Effector CD8-positive, alpha-beta T cell (primary cell): ENCODE data around the gene ICE1.
"Not testable (repeated sequence)": the region's sequence is repeated elsewhere in the genome, so short reads cannot be mapped to it uniquely, and the experiment has no call there.

Experiments
- DNase-seq: peaks from one replicate; lab custom pipeline; 2025; lab: John Stamatoyannopoulos, UW
- total RNA-seq, 4 experiments: gene quantifications; one replicate each; lab custom pipeline; 2026; lab: John Stamatoyannopoulos, UW

The ICE1 gene, protein sequence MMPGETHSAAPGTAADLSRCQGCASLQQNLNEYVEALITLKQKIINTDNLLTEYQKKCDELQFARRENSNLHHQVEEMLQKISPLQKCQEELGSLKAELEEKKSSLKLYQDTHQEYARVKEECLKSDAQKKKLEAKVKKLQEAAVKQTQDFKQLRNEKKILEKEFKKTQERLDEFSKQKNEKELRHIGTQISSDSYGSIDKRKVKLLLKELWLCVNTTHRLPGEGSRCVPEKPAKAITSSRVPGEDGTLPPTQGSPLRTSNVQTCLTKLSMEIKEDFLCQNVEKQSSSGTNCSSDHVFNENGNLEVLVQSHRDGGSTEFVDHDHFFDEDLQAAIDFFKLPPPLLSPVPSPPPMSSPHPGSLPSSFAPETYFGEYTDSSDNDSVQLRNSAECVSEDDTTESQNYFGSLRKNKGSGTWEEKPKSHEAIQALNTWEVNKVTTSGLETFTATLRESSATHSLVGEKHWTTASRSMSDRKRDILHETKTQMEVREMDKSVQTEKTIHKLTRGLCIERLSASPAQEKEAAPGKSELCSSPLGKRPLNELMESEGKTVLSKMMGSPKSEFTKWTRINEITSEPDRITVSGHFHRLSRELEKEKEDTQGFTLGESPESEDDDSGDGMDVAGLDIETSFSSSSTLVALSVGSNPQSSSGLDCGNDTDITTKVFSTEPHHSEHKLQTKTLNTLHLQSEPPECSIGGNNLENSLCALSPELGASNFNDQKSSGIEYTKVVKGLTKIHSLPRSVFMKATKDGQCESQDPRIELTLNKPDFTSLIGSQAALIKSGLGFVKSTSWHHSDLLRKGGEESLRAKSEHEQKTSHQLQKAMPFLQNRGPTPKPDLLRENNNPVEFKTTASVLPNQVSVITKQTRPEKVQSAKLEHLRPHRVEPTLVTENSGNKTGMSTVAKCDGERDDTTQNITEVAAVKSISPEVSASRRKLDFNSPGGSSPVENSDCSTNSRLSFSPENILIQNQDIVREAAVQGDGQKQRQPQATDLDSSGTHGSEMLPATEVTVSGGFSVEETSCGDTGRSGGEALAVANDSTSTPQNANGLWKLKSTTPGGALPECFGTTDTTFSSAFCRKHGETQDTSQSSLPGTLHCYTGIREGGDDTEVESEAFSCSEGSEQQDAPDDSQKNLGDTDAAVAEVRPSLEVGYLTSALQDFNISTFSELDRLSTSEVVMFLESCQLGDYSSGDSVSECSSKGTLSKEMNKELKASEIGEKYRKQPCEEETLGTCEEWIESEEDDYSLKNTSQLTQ (N-terminal part only)
- 194 to 232 (median 210) reads per million in 4 experiments for total RNA-seq

DNA sequence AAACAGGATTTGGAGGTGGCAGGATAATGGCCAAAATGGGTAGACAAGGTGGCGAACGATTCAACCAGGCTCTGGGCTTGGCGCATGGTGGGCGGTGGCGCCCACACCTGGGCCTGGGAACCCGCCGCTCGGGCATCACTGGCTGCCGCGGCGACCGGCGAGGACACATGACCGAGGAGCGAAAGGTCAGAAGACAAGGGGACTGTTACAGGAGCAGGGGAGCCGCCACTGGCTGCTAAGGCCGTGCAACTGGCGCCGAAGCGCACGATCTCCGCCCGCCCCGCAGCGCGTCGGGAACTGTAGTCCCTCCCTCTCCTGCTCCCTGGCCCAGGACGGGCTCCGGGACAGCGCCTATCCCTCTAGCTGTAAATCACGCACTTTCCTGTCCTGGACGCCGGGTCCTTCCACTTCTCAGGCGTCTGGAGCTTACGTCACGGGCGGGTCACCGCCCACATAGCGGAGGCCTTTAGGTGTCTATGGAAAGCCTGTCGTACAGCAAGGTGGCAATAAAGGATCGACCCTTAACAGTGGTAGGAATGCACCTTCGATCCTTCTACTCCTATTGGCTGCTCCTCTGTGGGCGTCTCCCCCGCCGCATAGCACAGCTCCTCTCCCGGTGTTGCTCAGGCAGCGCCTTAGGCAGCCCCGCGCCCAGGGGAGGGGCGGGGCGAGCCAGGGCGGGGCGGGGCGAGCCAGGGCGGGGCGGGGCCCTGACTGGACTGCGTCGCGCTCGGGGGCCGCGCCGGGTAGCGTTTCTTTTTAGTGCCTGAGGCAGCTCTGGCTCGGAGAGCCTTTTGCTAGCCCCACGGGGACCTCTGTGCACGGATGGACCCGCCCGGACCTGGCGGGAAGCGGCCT, at the start of gene ICE1:
TSS of gene ICE1 (plus strand) at position 717 of the 858 bp plus-strand sequence. CDS start 239 bp downstream, outside the sequence.
- DNase-seq = peak; percentile 92

DNA sequence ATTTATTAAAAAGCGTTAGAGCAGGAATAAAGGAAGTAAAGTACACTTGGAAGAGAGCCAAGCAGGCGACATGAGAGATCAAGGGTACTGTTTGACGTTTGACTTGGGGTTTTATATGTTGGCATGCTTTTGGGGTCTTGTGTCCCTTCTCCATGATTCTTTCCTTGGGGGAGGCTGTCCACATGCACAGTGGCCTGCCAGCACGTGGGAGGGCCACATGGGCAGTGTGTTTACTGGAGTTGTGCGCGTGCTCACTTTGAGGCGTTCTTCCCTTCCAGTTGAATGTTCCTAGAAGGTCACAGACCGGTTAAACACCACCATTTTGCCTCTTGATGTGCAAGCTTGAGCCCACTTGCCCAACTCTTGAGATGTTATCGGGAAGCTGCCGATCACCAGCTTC, 49.5 kb upstream of the ICE1 start:
- DNase-seq = no peak

DNA sequence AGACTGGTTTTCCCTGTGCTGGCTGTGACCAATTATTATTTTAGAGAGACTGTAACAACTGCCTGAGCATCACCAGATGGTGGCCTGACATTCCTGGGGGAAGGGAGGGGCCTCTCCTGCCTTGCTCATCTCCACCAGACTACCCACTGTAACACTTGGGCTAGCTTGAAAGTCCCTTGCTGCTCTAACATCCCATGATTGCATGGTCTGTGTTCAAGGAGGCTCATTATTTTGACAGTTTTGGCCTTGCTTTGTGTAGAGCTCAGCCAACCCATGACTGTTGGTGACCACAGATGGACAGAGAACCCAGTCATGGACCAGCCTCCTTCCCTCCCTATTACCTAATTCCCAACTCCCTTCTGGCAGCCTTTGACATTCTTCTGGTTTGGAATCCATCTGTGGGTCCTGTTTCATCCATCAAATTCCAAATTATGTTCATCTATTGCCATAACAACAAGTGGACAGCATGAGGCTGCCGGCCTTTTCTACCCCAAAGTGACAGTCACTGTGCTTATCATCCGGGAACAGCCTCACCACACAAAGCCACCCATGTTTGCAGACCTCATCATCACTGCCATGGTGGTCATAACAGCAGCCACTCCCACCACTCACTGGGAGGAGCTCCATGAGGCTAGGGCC, 49.0 kb upstream of the ICE1 start:
- DNase-seq = no peak

DNA sequence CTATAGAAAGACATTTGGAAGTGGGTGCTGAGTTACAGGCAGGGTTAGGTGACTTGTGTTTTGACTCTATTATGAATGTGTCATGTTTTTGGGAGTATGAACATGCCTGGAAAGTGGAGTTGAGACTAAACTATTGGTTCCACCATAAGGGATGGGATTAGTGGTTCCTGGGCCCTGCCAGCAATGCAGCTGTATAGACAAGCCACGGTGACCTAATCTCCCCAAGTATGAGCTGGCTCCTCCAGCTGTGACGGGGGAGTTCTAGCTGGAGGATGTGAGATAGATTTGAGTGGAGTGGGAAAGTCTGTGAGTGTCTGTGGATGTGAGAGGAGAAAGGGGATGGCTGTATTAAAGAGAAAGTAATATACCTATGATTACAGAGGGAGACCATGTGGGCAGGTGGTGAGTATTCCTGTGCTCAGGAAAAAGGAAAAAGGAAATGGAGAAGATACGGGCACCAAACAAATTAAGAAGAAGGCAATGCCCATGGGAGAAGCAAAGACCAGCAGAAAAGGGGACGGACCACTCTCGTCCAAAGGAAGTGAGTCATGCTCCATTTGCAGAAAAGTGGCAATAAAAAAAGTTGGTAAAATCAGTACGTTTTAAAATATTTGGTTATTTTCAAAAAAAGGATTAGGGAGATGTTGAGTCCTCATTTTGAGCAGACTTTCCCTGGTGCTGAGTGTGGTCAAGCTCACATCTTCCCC, 48.3 kb upstream of the ICE1 start:
- no peak for DNase-seq

DNA sequence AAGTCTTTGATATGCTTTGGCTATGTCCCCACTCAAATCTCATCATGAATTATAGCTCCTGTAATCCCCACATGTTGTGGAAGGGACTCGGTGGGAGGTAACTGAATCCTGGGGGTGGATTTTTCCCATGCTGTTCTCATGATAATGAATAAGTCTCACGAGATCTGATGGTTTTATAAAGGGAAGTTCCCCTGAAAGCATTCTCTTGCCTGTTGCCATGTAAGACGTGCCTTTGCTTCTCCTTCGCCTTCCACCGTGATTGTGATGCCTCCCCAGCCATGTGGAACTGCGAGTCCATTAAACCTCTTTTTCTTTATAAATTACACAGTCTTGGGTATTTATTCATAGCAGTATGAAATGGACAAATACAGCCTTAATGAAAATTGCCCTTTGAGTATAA, 44.7 kb upstream of the ICE1 start:
- DNase-seq = no peak

DNA sequence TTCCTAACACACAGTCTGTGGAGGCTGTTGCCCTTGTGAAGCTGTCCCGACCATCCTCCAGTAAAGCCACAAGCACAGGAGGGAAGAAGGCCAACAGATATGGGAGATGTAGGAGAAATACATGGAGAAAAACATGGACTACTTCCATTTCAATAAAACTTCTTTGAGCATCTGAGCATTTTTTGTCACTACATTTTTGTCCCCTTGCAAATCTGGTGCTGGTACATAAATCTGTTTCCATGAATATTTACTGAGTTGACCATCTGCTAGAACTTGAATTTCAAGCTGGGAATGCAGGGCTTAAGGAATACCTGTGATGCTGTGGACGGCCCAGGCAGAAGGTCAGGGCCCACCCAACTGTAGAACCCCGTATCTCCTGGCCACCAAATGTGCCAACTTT, 43.9 kb upstream of the ICE1 start:
- no peak for DNase-seq

DNA sequence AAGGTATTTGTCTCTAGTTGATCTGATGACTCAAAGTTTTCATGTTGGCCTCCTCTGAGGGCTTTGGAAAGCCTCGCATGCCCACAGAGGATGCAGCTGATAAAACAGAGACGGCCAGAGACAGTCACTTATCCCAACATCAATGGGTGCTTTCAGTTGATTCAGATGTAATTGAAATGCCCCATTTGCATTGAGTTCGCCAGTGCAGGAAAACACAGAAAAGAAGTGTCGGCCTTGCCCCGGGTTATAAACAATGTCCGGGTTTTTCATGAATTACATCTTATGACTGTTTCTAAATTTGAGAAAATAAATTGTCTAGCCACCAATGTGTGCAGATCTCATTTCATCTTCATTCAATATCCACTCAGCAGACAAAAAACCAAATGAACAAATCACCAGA, 42.2 kb upstream of the ICE1 start:
- DNase-seq = no peak

DNA sequence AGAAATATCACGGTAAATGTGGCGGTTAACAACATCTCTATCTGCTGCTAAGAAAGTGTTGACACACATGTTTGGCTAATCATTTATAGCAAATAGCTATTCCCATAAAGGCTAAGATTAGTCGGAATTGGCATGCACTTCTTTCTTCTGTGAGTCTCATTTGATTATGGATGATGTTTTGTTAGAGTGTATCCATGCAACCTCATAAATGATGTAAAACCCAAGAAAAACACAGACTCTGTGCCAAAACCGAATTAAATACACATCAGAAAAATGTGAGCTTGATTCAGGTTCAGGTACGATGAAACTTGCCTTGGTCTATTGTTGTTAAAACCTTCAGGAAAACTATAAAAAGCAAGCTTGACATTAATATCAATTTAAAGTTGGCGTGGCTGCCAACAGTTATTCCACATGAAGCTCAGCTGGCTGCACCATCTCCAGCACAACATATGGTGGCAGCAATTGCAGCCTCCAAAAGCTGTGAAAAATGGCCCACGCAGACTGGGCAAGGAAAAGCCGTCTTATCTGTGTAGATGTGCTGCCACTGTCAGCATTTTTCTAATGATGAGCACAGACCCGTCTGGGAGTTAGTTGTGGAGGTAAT, 41.1 kb upstream of the ICE1 start:
- DNase-seq = no peak

DNA sequence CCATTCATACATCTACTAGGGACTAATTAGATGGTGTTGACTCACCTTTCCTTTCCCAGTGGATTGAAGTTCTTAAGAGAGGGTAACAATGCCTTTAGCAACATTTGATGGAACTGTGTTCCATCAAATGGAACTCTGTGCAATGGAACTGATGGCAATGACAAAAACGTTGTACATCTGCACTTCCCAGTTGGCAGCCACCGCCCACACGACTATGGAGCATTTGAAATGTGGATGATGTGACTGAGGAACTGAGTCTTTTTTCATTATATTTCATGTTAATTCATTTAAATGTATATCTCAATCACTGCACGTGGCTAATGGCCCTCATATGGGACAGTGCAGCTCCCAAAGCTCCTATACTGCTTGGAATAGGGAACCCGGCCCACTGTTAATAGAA, 39.0 kb upstream of the ICE1 start:
- DNase-seq = no peak

DNA sequence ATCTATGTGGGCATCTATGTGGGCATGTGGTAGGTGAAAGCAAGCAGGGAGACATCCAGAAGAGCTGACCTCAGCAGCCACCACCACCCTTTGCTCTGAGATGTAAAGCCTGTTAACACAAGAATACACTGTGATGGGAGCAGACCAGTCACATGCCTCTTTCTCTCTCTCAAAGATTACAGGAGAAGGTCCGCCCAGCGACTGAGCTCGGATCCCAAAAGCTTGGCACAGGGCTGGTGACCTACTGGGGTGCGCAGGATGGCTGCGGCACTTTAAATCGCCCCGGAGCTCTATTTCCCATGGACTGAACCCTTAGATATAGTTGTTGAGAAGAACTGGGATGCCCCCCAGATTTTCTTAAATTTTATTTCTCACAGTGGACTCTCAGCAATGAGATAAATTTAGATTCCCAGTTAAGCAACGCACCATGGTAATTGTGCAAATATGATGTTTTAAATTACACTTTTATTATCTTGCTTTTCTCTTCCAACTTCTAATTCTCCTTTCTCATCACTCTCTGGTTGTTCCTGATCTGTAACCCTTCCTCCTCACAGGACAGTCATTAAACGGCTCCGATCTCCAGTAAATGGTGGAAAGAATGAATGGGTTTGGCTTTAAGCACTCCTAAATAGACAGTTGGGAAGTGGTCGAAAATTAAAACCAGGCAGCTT, 37.7 kb upstream of the ICE1 start:
- DNase-seq = no peak

DNA sequence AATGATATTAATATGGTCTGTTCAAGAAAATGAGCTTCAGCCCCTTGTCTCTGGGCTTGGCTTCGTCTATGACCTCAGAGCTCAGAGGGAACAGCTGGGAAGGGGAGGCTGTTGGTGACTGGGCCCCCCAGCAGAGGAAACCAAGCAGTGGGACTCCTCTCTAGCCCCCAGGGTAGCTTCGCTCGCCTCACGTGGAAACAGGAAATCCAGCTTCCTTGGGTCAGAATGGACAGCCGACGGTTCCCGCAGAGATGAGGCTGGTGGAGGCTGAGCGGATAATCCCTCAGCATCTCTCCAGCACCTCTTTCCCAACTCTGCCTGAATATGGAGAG, 37.2 kb upstream of the ICE1 start:
- DNase-seq = no peak

DNA sequence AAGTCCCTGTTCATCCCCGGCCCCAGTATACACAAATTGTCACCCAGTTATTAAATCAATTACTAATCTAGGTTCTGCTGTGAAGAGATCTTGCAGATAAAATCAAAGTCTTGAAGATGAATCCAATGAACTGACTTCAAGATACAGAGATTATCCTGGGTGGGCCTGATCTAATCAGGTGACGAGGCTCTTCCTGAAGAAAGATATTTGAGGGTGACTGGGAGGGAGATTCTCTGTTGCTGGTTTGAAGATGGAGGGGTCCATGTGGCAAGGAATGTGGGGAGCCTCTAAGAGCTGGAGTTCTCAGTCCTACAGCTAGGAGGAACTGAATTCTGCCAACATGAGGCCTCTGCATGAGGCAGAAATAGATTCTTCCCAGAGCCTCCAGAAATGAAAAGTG, 36.1 kb upstream of the ICE1 start:
- no peak for DNase-seq

DNA sequence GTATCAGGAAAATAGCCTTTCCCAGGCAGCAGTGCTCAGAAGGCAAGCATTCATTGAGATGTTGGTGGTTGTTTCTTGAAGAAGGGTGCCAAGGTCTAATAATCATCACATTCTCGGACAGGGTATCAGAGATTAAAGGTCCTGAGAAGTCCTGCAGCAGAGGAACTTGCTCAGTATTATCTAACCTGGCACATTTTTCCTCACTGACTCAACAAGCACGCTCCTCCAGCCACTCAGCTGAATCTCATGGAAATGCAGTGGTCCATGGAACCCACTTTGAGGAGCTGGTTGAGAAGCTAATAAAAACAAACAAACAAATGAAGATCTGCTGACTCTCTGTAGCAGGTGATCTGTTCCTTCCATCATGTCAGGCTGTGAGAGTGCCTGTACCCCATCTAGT, 35.3 kb upstream of the ICE1 start:
- no peak for DNase-seq

DNA sequence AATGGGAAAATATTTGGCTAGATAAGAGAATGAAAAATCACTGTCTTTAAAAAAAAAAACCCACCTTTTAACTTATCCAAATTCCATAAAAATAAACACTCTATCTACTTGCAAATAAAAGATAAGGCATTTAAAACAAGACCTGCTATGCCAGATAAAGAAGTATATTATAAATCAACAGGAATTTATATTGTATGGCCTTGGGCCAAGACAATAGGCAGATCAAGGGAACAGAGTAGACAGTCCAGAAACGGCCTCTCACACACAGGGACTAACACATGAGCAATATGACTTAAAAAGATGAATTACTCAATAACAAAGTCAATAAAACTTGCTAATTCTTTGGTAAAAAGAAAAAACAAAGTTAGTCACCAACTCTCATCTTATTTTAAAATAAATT, 34.7 kb upstream of the ICE1 start:
- DNase-seq = no peak

DNA sequence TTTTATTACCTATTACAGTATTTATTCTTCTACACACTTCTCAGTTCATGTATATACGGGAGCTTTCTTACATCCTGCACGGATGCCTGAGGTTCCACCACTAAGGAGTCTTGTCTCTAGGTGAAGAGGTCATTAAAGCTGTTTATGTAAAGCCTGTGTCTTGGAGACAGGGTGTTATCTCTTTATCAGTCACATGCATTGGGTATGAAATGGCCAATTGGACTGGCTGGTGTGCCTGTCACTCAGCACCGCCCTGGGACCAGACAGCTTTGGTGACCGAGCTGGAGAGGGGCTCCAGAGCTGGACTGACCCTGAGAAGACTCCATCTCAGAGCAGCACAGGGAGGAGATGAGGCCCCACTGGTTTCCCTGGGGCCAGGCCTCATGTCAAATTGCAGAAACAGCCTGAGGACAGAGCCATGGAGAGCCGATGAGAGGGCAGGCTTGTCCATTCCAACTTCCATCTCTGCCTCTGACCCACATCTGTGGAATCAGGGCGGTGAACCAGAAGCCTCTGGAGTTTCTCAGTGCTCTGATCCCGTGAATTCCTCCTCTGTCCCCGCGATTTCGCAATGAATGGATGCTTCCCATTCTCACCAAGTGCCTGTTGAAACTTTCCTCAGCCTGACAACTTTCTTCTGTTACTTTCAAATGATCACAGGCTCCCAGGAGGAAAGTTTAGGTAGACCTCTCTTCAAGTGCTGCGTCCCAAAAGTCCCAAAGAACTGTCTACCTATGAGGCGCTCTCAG, 32.2 kb upstream of the ICE1 start:
- not testable (repeated sequence) for DNase-seq

DNA sequence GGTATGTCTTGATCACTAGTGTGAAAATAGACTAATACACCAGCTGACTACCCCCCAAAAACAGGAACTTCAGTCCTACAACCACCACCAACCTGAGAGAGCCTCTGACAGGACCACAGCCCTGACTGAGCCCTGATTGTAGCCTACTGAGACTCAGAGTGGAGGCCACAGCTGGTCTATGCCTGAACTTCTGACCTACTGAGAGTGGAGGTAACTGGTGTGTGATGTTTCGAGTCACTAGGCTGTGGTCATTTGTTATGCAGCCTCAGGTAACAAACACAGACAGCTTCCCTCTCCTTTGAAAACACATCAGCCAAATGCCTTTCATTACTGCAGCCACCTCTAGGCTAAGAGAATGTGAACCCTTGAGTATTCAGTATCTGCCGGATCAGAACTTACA, 30.0 kb upstream of the ICE1 start:
- DNase-seq = not testable (repeated sequence)

DNA sequence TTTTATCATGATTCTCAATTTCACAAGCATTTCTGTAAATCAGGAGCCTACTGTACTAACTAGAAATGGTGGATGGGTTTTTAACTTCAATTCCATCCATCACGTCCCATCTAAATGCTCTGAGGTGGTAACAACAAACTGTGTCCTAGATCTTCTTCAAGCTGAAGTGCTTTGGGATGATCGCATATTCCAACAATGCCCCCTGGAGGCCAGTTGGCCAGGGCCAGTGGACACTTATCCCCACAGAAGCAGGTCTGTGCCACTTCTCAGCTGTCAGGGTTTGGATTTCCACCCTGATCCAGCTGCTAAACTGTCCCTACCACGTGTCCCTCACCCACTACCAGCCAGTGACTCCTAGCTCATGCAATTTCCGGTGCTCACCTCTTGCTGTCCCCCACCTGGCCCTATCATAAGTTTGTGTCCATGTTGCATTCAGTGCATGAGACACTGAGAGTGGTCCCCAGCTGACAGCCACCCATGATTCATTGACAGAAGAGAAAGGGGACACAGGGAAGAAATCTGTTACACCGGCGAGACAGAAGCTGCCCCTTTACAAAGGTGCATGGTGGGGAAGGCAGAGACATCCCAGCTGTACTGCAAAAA, 28.0 kb upstream of the ICE1 start:
- DNase-seq = not testable (repeated sequence)

DNA sequence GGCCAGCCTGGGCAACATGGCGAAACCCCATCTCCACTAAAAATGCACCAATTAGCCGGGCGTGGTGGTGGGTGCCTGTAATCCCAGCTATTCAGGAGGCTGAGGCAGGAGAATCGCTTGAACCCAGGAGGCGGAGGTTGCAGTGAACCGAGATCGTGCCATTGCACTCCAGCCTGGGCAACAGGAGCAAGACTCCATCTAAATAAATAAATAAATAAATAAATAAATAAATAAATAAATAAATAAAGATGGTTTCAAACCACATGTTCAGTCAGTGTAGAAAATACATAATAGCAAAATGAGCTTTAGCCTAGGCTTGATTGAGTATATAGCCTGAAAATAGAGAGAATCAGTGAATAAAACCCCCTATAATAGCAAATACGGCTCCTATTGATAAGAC, 27.4 kb upstream of the ICE1 start:
- DNase-seq = not testable (repeated sequence)
